WTC11 (cell line): ENCODE results near the gene ATAD3C.
"Not testable (repeated sequence)": the region's sequence is repeated elsewhere in the genome, so short reads cannot be mapped to it uniquely, and the experiment has no call there.

Source experiments
- ESRRA ChIP-seq: sonication (generic); formaldehyde crosslinking; IDR thresholded peaks from 2 replicates; pipeline ENCODE4 v1.8.1; 2022; ENCODE audit warnings: mild to moderate bottlenecking, missing genetic modification reagents, borderline replicate concordance
- NR1H2 ChIP-seq: sonication (generic); formaldehyde crosslinking; IDR thresholded peaks from 2 replicates; pipeline ENCODE4 v1.9.0; 2021; ENCODE audit warnings: mild to moderate bottlenecking, moderate library complexity, missing genetic modification reagents
- TF ChIP-seq, protein P1 (sequence below): fragments of 200-600 bp; IDR thresholded peaks from 2 replicates; pipeline ENCODE4 v1.8.0; 2022; ENCODE audit warnings: antibody characterized with exemption
- TF ChIP-seq, protein P2 (sequence below): sonication (generic); formaldehyde crosslinking; IDR thresholded peaks from 2 replicates; pipeline ENCODE4 v1.8.1; 2022; ENCODE audit warnings: low read depth, missing genetic modification reagents, borderline replicate concordance
- TF ChIP-seq, protein P3 (sequence below): sonication (generic); formaldehyde crosslinking; IDR thresholded peaks from 2 replicates; pipeline ENCODE4 v1.8.1; 2022; ENCODE audit warnings: low read depth, mild to moderate bottlenecking, moderate library complexity, missing genetic modification reagents, borderline replicate concordance

DNA sequence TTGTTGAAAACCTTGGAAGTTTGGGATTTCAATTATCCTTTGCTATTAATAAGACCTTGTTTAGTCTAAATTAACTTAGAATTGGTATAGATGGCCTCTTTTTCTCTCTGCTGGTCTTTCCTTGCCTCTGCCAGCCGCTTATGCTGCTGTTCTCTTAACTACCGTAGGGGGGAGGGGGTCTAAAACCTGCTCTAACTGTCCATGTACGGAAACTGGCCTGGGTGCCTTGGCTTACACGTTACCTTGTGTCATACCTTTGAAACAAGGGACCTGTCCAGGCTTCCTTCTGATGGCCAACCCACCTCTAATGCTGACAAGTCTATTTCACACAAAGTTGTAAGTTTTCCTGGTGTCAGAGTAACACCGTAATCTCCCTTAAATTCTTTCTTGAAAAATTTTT lies 32.1 kb upstream of the ATAD3C start:
- TF ChIP-seq, protein P1, sequence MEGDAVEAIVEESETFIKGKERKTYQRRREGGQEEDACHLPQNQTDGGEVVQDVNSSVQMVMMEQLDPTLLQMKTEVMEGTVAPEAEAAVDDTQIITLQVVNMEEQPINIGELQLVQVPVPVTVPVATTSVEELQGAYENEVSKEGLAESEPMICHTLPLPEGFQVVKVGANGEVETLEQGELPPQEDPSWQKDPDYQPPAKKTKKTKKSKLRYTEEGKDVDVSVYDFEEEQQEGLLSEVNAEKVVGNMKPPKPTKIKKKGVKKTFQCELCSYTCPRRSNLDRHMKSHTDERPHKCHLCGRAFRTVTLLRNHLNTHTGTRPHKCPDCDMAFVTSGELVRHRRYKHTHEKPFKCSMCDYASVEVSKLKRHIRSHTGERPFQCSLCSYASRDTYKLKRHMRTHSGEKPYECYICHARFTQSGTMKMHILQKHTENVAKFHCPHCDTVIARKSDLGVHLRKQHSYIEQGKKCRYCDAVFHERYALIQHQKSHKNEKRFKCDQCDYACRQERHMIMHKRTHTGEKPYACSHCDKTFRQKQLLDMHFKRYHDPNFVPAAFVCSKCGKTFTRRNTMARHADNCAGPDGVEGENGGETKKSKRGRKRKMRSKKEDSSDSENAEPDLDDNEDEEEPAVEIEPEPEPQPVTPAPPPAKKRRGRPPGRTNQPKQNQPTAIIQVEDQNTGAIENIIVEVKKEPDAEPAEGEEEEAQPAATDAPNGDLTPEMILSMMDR = not testable (repeated sequence)
- not testable (repeated sequence) for TF ChIP-seq NR1H2, ESRRA (CRISPR knock-in tag)
- TF ChIP-seq, protein P2, sequence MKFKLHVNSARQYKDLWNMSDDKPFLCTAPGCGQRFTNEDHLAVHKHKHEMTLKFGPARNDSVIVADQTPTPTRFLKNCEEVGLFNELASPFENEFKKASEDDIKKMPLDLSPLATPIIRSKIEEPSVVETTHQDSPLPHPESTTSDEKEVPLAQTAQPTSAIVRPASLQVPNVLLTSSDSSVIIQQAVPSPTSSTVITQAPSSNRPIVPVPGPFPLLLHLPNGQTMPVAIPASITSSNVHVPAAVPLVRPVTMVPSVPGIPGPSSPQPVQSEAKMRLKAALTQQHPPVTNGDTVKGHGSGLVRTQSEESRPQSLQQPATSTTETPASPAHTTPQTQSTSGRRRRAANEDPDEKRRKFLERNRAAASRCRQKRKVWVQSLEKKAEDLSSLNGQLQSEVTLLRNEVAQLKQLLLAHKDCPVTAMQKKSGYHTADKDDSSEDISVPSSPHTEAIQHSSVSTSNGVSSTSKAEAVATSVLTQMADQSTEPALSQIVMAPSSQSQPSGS = not testable (repeated sequence)
- TF ChIP-seq, protein P3, sequence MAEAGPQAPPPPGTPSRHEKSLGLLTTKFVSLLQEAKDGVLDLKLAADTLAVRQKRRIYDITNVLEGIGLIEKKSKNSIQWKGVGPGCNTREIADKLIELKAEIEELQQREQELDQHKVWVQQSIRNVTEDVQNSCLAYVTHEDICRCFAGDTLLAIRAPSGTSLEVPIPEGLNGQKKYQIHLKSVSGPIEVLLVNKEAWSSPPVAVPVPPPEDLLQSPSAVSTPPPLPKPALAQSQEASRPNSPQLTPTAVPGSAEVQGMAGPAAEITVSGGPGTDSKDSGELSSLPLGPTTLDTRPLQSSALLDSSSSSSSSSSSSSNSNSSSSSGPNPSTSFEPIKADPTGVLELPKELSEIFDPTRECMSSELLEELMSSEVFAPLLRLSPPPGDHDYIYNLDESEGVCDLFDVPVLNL (CRISPR knock-in tag) = not testable (repeated sequence)
